Breast epithelium (tissue), 4 donors: ENCODE results near the gene MTRF1L. TPM values are rescaled to one million over a fixed set of nuclear protein-coding genes. Genes with fewer than 3 reads are reported as not detected.

Experiments used
- DNase-seq, 2 donors: peaks; one replicate each; pipeline ENCODE4 v3.0.0-alpha.2; 2019; ENCODE audit warnings: low spot score in 2 of 2
- H3K27ac ChIP-seq, 2 donors: fragments of 200-600 bp; sonication (generic) in 1 of 2; one replicate each; pipeline ENCODE4 v1.5.1; 2016 to 2019; ENCODE audit warnings: mild to moderate bottlenecking in 1 of 2
- H3K27me3 ChIP-seq, 2 donors: fragments of 200-600 bp; sonication (generic) in 1 of 2; one replicate each; pipeline versions ENCODE4 v1.5.1 to v1.6.0; 2017 to 2019; ENCODE audit warnings: control low read depth in 1 of 2, mild to moderate bottlenecking in 1 of 2
- H3K36me3 ChIP-seq: fragments of 200-600 bp; one replicate; pipeline ENCODE4 v1.5.1; 2019
- H3K4me1 ChIP-seq, 2 donors: fragments of 200-600 bp; sonication (generic); one replicate each; pipeline ENCODE4 v1.5.1; 2016 to 2019; ENCODE audit warnings: control low read depth in 1 of 2
- H3K4me3 ChIP-seq, 3 donors: fragments of 200-600 bp; sonication (generic); 1 replicate in 2 of 3; 2 replicates in 1 of 3; pipeline ENCODE4 v1.5.1; 2016 to 2019; ENCODE audit warnings: mild to moderate bottlenecking in 3 of 3, moderate library complexity in 2 of 3
- H3K9me3 ChIP-seq, 2 donors: fragments of 200-600 bp; sonication (generic) in 1 of 2; one replicate each; pipeline ENCODE4 v1.5.1; 2016 to 2019; ENCODE audit warnings: control low read depth in 1 of 2
- POLR2A ChIP-seq: fragments of 450-650 bp; IDR thresholded peaks from one replicate; pipeline ENCODE4 v1.6.1; 2016; ENCODE audit warnings: antibody characterized with exemption, mild to moderate bottlenecking, moderate library complexity
- POLR2AphosphoS5 ChIP-seq, 3 donors: sonication (generic); formaldehyde crosslinking; IDR thresholded peaks; one replicate each; pipeline ENCODE4 v1.6.1; 2017; ENCODE audit warnings: antibody characterized with exemption in 3 of 3
- intact Hi-C: fragments of 100-400 bp; cut with DNase I; formaldehyde crosslinking; loops from one replicate; pipeline ENCODE4 v1.15.1; 2023; ENCODE audit warnings: low total_unique reads
- total RNA-seq, 3 donors: library from RNA; depleted of rRNA; stranded (reverse); fragments of >200 nt; gene quantifications; one replicate each; pipeline ENCODE4 v1.1.0, GENCODE V29; 2016
- TF ChIP-seq, protein P1 (sequence below), 3 donors: fragments of 450-650 bp; IDR thresholded peaks; one replicate each; pipeline ENCODE4 v1.5.1; 2016 to 2017; ENCODE audit warnings: antibody characterized with exemption in 3 of 3, mild to moderate bottlenecking in 3 of 3, moderate library complexity in 3 of 3

The MTRF1L gene
- total RNA-seq, 3 donors from 2014 or later, result 13.1 to 19.8 (median 14.6) TPM

GRCh38 chr6:152957796-152958195 is 44.7 kb downstream of the MTRF1L start:
- intact Hi-C loops, result no loop called here
- H3K27me3 ChIP-seq, result no peaks in the 10 kb centered on the region
- TF ChIP-seq POLR2A (no peak), POLR2AphosphoS5 (IDR thresholded peaks at IDR 0.05) (no peak)
- TF ChIP-seq, protein P1, sequence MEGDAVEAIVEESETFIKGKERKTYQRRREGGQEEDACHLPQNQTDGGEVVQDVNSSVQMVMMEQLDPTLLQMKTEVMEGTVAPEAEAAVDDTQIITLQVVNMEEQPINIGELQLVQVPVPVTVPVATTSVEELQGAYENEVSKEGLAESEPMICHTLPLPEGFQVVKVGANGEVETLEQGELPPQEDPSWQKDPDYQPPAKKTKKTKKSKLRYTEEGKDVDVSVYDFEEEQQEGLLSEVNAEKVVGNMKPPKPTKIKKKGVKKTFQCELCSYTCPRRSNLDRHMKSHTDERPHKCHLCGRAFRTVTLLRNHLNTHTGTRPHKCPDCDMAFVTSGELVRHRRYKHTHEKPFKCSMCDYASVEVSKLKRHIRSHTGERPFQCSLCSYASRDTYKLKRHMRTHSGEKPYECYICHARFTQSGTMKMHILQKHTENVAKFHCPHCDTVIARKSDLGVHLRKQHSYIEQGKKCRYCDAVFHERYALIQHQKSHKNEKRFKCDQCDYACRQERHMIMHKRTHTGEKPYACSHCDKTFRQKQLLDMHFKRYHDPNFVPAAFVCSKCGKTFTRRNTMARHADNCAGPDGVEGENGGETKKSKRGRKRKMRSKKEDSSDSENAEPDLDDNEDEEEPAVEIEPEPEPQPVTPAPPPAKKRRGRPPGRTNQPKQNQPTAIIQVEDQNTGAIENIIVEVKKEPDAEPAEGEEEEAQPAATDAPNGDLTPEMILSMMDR (IDR thresholded peaks at IDR 0.05), result no peak
- no peaks in the 10 kb centered on the region for H3K36me3 ChIP-seq
- H3K9me3 ChIP-seq, result no peaks in the 10 kb centered on the region
- no peaks in the 10 kb centered on the region for H3K4me1 ChIP-seq
- no peak overlapping the region for H3K4me3 ChIP-seq
- H3K27ac ChIP-seq, result no peak overlapping the region
- DNase-seq, result no peak

GRCh38 chr6:152954443-152954842 is 48.1 kb downstream of the MTRF1L start:
- intact Hi-C loops, result no loop called here
- H3K9me3 ChIP-seq, result no peaks in the 10 kb centered on the region
- no peaks in the 10 kb centered on the region for H3K27me3 ChIP-seq
- no peak for TF ChIP-seq POLR2A
- TF ChIP-seq POLR2AphosphoS5 (IDR thresholded peaks at IDR 0.05), result no peak
- TF ChIP-seq, protein P1 (IDR thresholded peaks at IDR 0.05), result no peak
- no peaks in the 10 kb centered on the region for H3K36me3 ChIP-seq
- no peak overlapping the region for H3K4me3 ChIP-seq
- no peaks in the 10 kb centered on the region for H3K4me1 ChIP-seq
- DNase-seq, result no peak
- no peak overlapping the region for H3K27ac ChIP-seq

DNA sequence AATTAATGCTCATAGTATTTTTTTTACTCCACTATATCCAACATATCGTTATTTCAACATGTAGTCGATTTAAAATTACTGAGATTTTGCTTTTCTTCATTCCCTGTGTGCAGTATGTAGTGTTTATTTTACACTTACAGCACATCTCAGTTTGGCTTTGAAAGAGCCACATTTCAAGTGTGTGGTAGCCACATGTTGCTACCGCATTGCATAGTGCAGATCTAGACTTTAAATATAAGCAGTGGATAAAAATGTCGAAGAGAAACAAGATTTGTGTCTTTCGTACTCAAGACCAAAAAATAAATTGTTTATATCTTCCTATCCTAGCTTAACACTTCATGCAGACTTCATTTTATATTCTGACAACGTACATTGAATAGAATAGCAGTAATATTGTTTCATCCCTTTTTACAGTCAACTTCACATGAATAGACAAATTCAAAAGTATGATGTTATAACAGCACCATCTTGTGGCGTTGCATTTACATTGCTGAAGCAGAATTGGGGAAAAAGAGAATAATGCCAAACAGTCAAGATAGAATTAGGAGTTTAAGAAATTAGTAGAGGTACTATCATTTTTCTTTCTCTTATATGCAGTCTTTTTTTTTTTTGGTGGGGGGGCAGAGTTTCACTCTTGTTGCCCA is 49.5 kb downstream of the MTRF1L start:
- H3K27me3 ChIP-seq, result no peaks in the 10 kb centered on the region
- no peaks in the 10 kb centered on the region for H3K36me3 ChIP-seq
- intact Hi-C loops, result no loop called here
- H3K9me3 ChIP-seq, result no peaks in the 10 kb centered on the region
- TF ChIP-seq, protein P1 (IDR thresholded peaks at IDR 0.05), result peak in 1 of 3 donors; percentile 41
- TF ChIP-seq POLR2A, result no peak
- no peak for DNase-seq
- no peak overlapping the region for H3K4me3 ChIP-seq
- H3K27ac ChIP-seq, result no peak overlapping the region
- H3K4me1 ChIP-seq, result no peaks in the 10 kb centered on the region

GRCh38 chr6:152952045-152952444 is 50.5 kb downstream of the MTRF1L start:
- TF ChIP-seq POLR2A (no peak), POLR2AphosphoS5 (IDR thresholded peaks at IDR 0.05) (no peak)
- TF ChIP-seq, protein P1 (IDR thresholded peaks at IDR 0.05), result no peak
- no peaks in the 10 kb centered on the region for H3K4me1 ChIP-seq
- H3K27me3 ChIP-seq, result no peaks in the 10 kb centered on the region
- no peak overlapping the region for H3K4me3 ChIP-seq
- no peaks in the 10 kb centered on the region for H3K36me3 ChIP-seq
- H3K9me3 ChIP-seq, result no peaks in the 10 kb centered on the region
- no peak for DNase-seq
- no peak overlapping the region for H3K27ac ChIP-seq
- intact Hi-C loops, result no loop called here

- Histone ChIP-seq H3K36me3 (no peaks in the 10 kb centered on the region), H3K27me3 (no peaks in the 10 kb centered on the region), H3K9me3 (no peaks in the 10 kb centered on the region), H3K4me1 (no peaks in the 10 kb centered on the region), H3K27ac (no peak overlapping the region), H3K4me3 (no peak overlapping the region)
- no peak for TF ChIP-seq POLR2A
- TF ChIP-seq, protein P1 (IDR thresholded peaks at IDR 0.05), result no peak
- TF ChIP-seq POLR2AphosphoS5 (IDR thresholded peaks at IDR 0.05), result no peak
- DNase-seq, result no peak
- intact Hi-C loops, result no loop called here
These were observed 52.3 kb downstream of the MTRF1L start for GRCh38 chr6:152950240-152950639.
